ENCODE results near the gene GPC6. TPM values are rescaled to one million over a fixed set of nuclear protein-coding genes. Genes with fewer than 3 reads are reported as not detected.

The GPC6 gene
- total RNA-seq, 1 donor from 2014 or later, result 13.8 TPM

GRCh38 chr13:94259984-94260383, 1033.4 kb downstream of the GPC6 start:
- Histone ChIP-seq H3K27me3 (no peaks in the 10 kb centered on the region), H3K9me3 (no peaks in the 10 kb centered on the region), H3K4me1 (no peaks in the 10 kb centered on the region), H3K4me3 (no peak overlapping the region), H3K27ac (no peak overlapping the region), H3K36me3 (no peaks in the 10 kb centered on the region)
- no peak for TF ChIP-seq POLR2A (IDR thresholded peaks at IDR 0.05)
- TF ChIP-seq CTCF (IDR thresholded peaks at IDR 0.05), result no peak
- no peak for TF ChIP-seq POLR2AphosphoS5 (IDR thresholded peaks at IDR 0.05; ENCODE audit: insufficient read depth in 1 of 2, low read depth in 1 of 2)
- no peak for DNase-seq (ENCODE audit: extremely low spot score in 2 of 2)
- intact Hi-C loops (cut with DNase I), result no loop called here

- no peak for DNase-seq (ENCODE audit: extremely low spot score in 2 of 2)
- intact Hi-C loops (cut with DNase I), result no loop called here
- Histone ChIP-seq H3K9me3 (no peaks in the 10 kb centered on the region), H3K27ac (no peak overlapping the region), H3K4me1 (no peaks in the 10 kb centered on the region), H3K36me3 (no peaks in the 10 kb centered on the region), H3K4me3 (no peak overlapping the region), H3K27me3 (no peaks in the 10 kb centered on the region)
- no peak for TF ChIP-seq CTCF (IDR thresholded peaks at IDR 0.05)
- TF ChIP-seq POLR2A (IDR thresholded peaks at IDR 0.05), result no peak
- TF ChIP-seq POLR2AphosphoS5 (IDR thresholded peaks at IDR 0.05; ENCODE audit: insufficient read depth in 1 of 2, low read depth in 1 of 2), result no peak
These were observed 1034.6 kb downstream of the GPC6 start for GRCh38 chr13:94261163-94261562.

- no peak overlapping the region for H3K27ac ChIP-seq
- H3K9me3 ChIP-seq, result no peaks in the 10 kb centered on the region
- no peaks in the 10 kb centered on the region for H3K27me3 ChIP-seq
- intact Hi-C loops (cut with DNase I), result no loop called here
- DNase-seq (ENCODE audit: extremely low spot score in 2 of 2), result no peak
- no peak overlapping the region for H3K4me3 ChIP-seq
- TF ChIP-seq POLR2AphosphoS5 (IDR thresholded peaks at IDR 0.05; ENCODE audit: insufficient read depth in 1 of 2, low read depth in 1 of 2), result no peak
- H3K36me3 ChIP-seq, result no peaks in the 10 kb centered on the region
- H3K4me1 ChIP-seq, result no peaks in the 10 kb centered on the region
These were observed 1036.4 kb downstream of the GPC6 start for GRCh38 chr13:94263038-94263437.

GRCh38 chr13:94267581-94268366, 1041.2 kb downstream of the GPC6 start:
- H3K36me3 ChIP-seq, result no peaks in the 10 kb centered on the region
- DNase-seq (ENCODE audit: extremely low spot score in 2 of 2), result no peak
- no peak overlapping the region for H3K4me3 ChIP-seq
- no peaks in the 10 kb centered on the region for H3K4me1 ChIP-seq
- H3K27ac ChIP-seq, result no peak overlapping the region
- intact Hi-C loops (cut with DNase I), result no loop called here
- no peaks in the 10 kb centered on the region for H3K9me3 ChIP-seq
- H3K27me3 ChIP-seq, result no peaks in the 10 kb centered on the region
- TF ChIP-seq POLR2AphosphoS5 (IDR thresholded peaks at IDR 0.05; ENCODE audit: insufficient read depth in 1 of 2, low read depth in 1 of 2) (no peak), CTCF (IDR thresholded peaks at IDR 0.05) (no peak), POLR2A (IDR thresholded peaks at IDR 0.05) (no peak)

GRCh38 chr13:94268661-94269060, 1042.1 kb downstream of the GPC6 start:
- Histone ChIP-seq H3K4me1 (no peaks in the 10 kb centered on the region), H3K9me3 (no peaks in the 10 kb centered on the region), H3K4me3 (no peak overlapping the region), H3K36me3 (no peaks in the 10 kb centered on the region), H3K27ac (no peak overlapping the region), H3K27me3 (no peaks in the 10 kb centered on the region)
- intact Hi-C loops (cut with DNase I), result no loop called here
- DNase-seq (ENCODE audit: extremely low spot score in 2 of 2), result no peak
- TF ChIP-seq POLR2AphosphoS5 (IDR thresholded peaks at IDR 0.05; ENCODE audit: insufficient read depth in 1 of 2, low read depth in 1 of 2), result no peak
- no peak for TF ChIP-seq POLR2A (IDR thresholded peaks at IDR 0.05)
- TF ChIP-seq CTCF (IDR thresholded peaks at IDR 0.05), result no peak

Data from vagina (tissue), 2 donors.